Adrenal gland (tissue), 5 donors: ENCODE measurements around the gene TEX29.

Experiments used
- POLR2A ChIP-seq, 2 donors: fragments of 450-650 bp; IDR thresholded peaks; one replicate each; pipeline ENCODE4 v1.6.1; 2017; ENCODE audit warnings: antibody characterized with exemption in 2 of 2, mild to moderate bottlenecking in 2 of 2, moderate library complexity in 1 of 2
- TF ChIP-seq, protein P1 (sequence below), 6 experiments: fragments of 450-650 bp in 4 of 6; fragments of 200-600 bp in 2 of 6; sonication (generic) in 1 of 6; IDR thresholded peaks; 1 replicate in 5 of 6; 2 replicates in 1 of 6; pipeline versions ENCODE4 v1.5.1 to v1.8.0; 2016 to 2021; ENCODE audit warnings: antibody characterized with exemption in 6 of 6, mild to moderate bottlenecking in 2 of 6, moderate library complexity in 1 of 6
- donor health status: DM: no; HTN: no; CAD: no.

DNA sequence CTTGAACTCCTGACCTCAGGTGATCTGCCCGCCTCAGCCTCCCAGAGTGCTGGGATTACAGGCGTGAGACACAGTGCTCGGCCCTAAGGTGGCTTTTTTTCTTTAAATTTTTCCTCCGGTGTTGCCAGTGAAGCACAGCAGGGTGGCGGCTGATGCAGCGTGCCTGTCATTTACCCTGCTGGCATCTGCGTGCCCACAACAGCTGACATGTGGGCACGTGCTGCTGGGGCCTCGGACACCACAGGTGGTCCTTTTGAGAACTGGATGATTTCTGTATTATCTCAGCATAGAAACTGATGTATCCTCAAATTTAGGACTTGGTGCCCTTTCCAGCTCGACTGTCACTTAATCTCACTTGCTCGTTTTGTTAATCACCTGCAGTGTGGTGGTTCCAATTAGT is 31.2 kb upstream of the TEX29 start:
- no peak for TF ChIP-seq POLR2A (IDR thresholded peaks at IDR 0.05)
- TF ChIP-seq, protein P1, sequence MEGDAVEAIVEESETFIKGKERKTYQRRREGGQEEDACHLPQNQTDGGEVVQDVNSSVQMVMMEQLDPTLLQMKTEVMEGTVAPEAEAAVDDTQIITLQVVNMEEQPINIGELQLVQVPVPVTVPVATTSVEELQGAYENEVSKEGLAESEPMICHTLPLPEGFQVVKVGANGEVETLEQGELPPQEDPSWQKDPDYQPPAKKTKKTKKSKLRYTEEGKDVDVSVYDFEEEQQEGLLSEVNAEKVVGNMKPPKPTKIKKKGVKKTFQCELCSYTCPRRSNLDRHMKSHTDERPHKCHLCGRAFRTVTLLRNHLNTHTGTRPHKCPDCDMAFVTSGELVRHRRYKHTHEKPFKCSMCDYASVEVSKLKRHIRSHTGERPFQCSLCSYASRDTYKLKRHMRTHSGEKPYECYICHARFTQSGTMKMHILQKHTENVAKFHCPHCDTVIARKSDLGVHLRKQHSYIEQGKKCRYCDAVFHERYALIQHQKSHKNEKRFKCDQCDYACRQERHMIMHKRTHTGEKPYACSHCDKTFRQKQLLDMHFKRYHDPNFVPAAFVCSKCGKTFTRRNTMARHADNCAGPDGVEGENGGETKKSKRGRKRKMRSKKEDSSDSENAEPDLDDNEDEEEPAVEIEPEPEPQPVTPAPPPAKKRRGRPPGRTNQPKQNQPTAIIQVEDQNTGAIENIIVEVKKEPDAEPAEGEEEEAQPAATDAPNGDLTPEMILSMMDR (IDR thresholded peaks at IDR 0.05): no peak
